A549 treated with AZD9567 at 1 μM for 4 hours (cell line): ENCODE data around the gene JKAMP. TPM values are rescaled to one million over a fixed set of nuclear protein-coding genes. Genes with fewer than 3 reads are reported as not detected.

ENCODE experiments used
- total RNA-seq: library from RNA; stranded (reverse); fragments of 200-300 nt; extraction: Qiagen RNA extraction; gene quantifications from 5 replicates; pipeline ENCODE4 v1.2.3, GENCODE V29; 2022; ENCODE audit not compliant: insufficient read depth

JKAMP gene
- total RNA-seq: 65.4 to 77.2 TPM (median 68.5 TPM) in 5 replicates

GRCh38 chr14:59483819-59484638, at the start of gene JKAMP, which contains the start of gene L3HYPDH:
Gene JKAMP (plus strand): TSS chr14:59484517. CDS start chr14:59484590, 73 bp downstream.
Gene L3HYPDH (minus strand): TSS chr14:59484408. CDS start chr14:59484316, 92 bp downstream.

GRCh38 chr14:59465316-59466135, 18.8 kb upstream of the JKAMP start, which contains the start of gene GPR135:
Gene GPR135 (minus strand): TSS chr14:59465380. CDS start chr14:59465226, 154 bp downstream.

Other genes starting within 250 kb of the JKAMP start
- gene GPR135, start 19.1 kb upstream of the JKAMP start, total RNA-seq: 0.80 to 1.2 TPM (median 1.1 TPM) in 5 replicates
- 36.2 to 42.6 TPM (median 37.5 TPM) in 5 replicates for gene L3HYPDH, start 109 bp upstream of the JKAMP start, total RNA-seq
- gene CCDC175, start 92.3 kb downstream of the JKAMP start, total RNA-seq: not detected in 5 replicates